Adrenal gland (tissue), 12 donors: ENCODE data around the gene KCNC1. TPM values are rescaled to one million over a fixed set of nuclear protein-coding genes. Genes with fewer than 3 reads are reported as not detected.
A peak's percentile ranks its signal among the peaks of the same experiment; 100 is the strongest.

Source experiments
- DNase-seq, 7 donors: peaks; one replicate each; pipeline ENCODE4 v3.0.0-alpha.2; 2019 to 2020
- H3K27ac ChIP-seq, 5 donors: fragments of 200-600 bp; sonication (generic) in 4 of 5; 1 replicate in 3 of 5; 2 replicates in 2 of 5; pipeline versions ENCODE4 v1.5.1 to v1.8.0; 2016 to 2020; ENCODE audit warnings: mild to moderate bottlenecking in 1 of 5
- H3K27me3 ChIP-seq: fragments of 200-600 bp; 2 replicates; pipeline ENCODE4 v1.8.0; 2021
- H3K36me3 ChIP-seq, 2 donors: fragments of 200-600 bp; replicated peaks in 1 of 2; 1 replicate in 1 of 2; 2 replicates in 1 of 2; pipeline versions ENCODE4 v1.5.1 to v1.8.0; 2018 to 2022
- H3K4me1 ChIP-seq, 2 donors: fragments of 200-600 bp; replicated peaks in 1 of 2; 1 replicate in 1 of 2; 2 replicates in 1 of 2; pipeline versions ENCODE4 v1.5.1 to v1.8.0; 2018 to 2021
- H3K4me3 ChIP-seq, 4 donors: fragments of 200-600 bp; sonication (generic) in 3 of 4; one replicate each; pipeline ENCODE4 v1.5.1; 2016 to 2018
- H3K9me3 ChIP-seq, 3 donors: fragments of 200-600 bp; sonication (generic) in 1 of 3; replicated peaks in 1 of 3; 1 replicate in 2 of 3; 2 replicates in 1 of 3; pipeline versions ENCODE4 v1.5.1 to v1.8.0; 2016 to 2021
- CTCF ChIP-seq, 6 experiments: fragments of 450-650 bp in 4 of 6; fragments of 200-600 bp in 2 of 6; sonication (generic) in 1 of 6; IDR thresholded peaks; 1 replicate in 5 of 6; 2 replicates in 1 of 6; pipeline versions ENCODE4 v1.5.1 to v1.8.0; 2016 to 2021; ENCODE audit warnings: antibody characterized with exemption in 6 of 6, mild to moderate bottlenecking in 2 of 6, moderate library complexity in 1 of 6
- POLR2A ChIP-seq, 2 donors: fragments of 450-650 bp; IDR thresholded peaks; one replicate each; pipeline ENCODE4 v1.6.1; 2017; ENCODE audit warnings: antibody characterized with exemption in 2 of 2, mild to moderate bottlenecking in 2 of 2, moderate library complexity in 1 of 2
- WGBS, 4 donors: extraction: QIAGEN DNeasy Blood & Tissue Kit in 2 of 4; methylation state at CpG; one replicate each; pipeline versions ENCODE4 v1.1.5 to v1.1.7; 2013 to 2017; 5-methylcytosine and 5-hydroxymethylcytosine counted together
- intact Hi-C, 2 donors: fragments of 100-400 bp; cut with DNase I; formaldehyde crosslinking; loops; one replicate each; pipeline versions ENCODE4 v1.14.1 to v1.15.0; 2022 to 2023
- polyA plus RNA-seq, 3 donors: library from polyadenylated mRNA; stranded (reverse); fragments of 200-250 nt in 2 of 3; fragments of 350-450 nt in 1 of 3; fragmentation: Illumina TruSeq in 1 of 3; extraction: RNeasy Lipid Tissue Mini Kit (QIAGEN cat#74804) in 1 of 3; gene quantifications; one replicate each; pipeline ENCODE4 v1.2.3, GENCODE V29; 2013 to 2014
- total RNA-seq, 9 donors: library from RNA; depleted of rRNA in 4 of 9; stranded (reverse); fragments of >200 nt in 4 of 9; fragments of 120-200 nt in 1 of 9; fragmentation: NEBNext Ultra II Directional in 1 of 9; extraction: Animal tissue kit (Norgen Biotek cat#: 25700) in 1 of 9; gene quantifications; one replicate each; pipeline versions ENCODE4 v1.1.0 to v1.2.4, GENCODE V29; 2013 to 2023
- donor health status: healthy with polysubstance abuse.
- donor health status: Bipolar disorder and iron deficiency.
- donor health status: DM: yes; HTN: yes; CAD: no.
- donor health status: DM: no; HTN: no; CAD: no.
- donor health status: DM: no; HTN: no; CAD: no.
- donor health status: DM: yes; HTN: yes; CAD: no.

The KCNC1 gene
- total and polyA plus RNA-seq, 12 donors: 0.06 to 1.3 (median 0.55) TPM; not detected in 3

GRCh38 chr11:17742019-17742418 lies 7.4 kb downstream of the KCNC1 start:
- WGBS, 4 donors: 72 to 85% (median 77%) methylated on average over 3 to 5 of the region's 5 CpGs
- Histone ChIP-seq H3K36me3 (no peaks in the 10 kb centered on the region), H3K27ac (no peak overlapping the region), H3K4me1 (no peaks in the 10 kb centered on the region), H3K27me3 (peaks cover 15% of the 10 kb centered on the region), H3K9me3 (no peaks in the 10 kb centered on the region), H3K4me3 (no peak overlapping the region)
- DNase-seq: no peak
- intact Hi-C loops: no loop called here
- TF ChIP-seq CTCF (IDR thresholded peaks at IDR 0.05): no peak
- TF ChIP-seq POLR2A (IDR thresholded peaks at IDR 0.05): no peak

GRCh38 chr11:17743026-17743807 lies 8.6 kb downstream of the KCNC1 start:
- no peaks in the 10 kb centered on the region for H3K36me3 ChIP-seq
- H3K27ac ChIP-seq: no peak overlapping the region
- 51 to 70% (median 61%) methylated on average over 10 to 13 of the region's 13 CpGs for WGBS, 4 donors
- H3K4me1 ChIP-seq: no peaks in the 10 kb centered on the region
- intact Hi-C loops: no loop called here
- H3K9me3 ChIP-seq: no peaks in the 10 kb centered on the region
- H3K4me3 ChIP-seq: no peak overlapping the region
- DNase-seq: peak in 5 of 7 donors; percentile 31 to 61 (median 54)
- H3K27me3 ChIP-seq: peaks cover 3% of the 10 kb centered on the region
- TF ChIP-seq CTCF (IDR thresholded peaks at IDR 0.05): no peak
- TF ChIP-seq POLR2A (IDR thresholded peaks at IDR 0.05): no peak

GRCh38 chr11:17743808-17744119 lies 9.2 kb downstream of the KCNC1 start:
- Histone ChIP-seq H3K27ac (no peak overlapping the region), H3K4me3 (no peak overlapping the region), H3K27me3 (no peaks in the 10 kb centered on the region), H3K36me3 (no peaks in the 10 kb centered on the region), H3K4me1 (no peaks in the 10 kb centered on the region), H3K9me3 (no peaks in the 10 kb centered on the region)
- DNase-seq: peak in 1 of 7 donors; percentile 20
- intact Hi-C loops: no loop called here
- TF ChIP-seq POLR2A (IDR thresholded peaks at IDR 0.05): no peak
- TF ChIP-seq CTCF (IDR thresholded peaks at IDR 0.05): no peak
- WGBS, 4 donors: 54 to 70% (median 59%) methylated on average over 3 to 5 of the region's 5 CpGs

- Histone ChIP-seq H3K4me3 (no peak overlapping the region), H3K27ac (no peak overlapping the region), H3K4me1 (no peaks in the 10 kb centered on the region), H3K9me3 (no peaks in the 10 kb centered on the region), H3K27me3 (no peaks in the 10 kb centered on the region), H3K36me3 (no peaks in the 10 kb centered on the region)
- no peak for TF ChIP-seq CTCF (IDR thresholded peaks at IDR 0.05)
- DNase-seq: no peak
- WGBS, 4 donors: 72 to 79% (median 76%) methylated on average over 10 of the region's 10 CpGs
- intact Hi-C loops: no loop called here
These were observed 9.8 kb downstream of the KCNC1 start for GRCh38 chr11:17744151-17744940.
